ENCODE results near the gene LGMN. TPM values are rescaled to one million over a fixed set of nuclear protein-coding genes. Genes with fewer than 3 reads are reported as not detected.

Gene LGMN
- total RNA-seq (100 to 1,000 TPM in 8 of 9 donors, 10 to 100 TPM in 1; 92.7 to 327 (median 114) TPM), polyA plus RNA-seq (100 to 1,000 TPM in 1 of 2 donors, 10 to 100 TPM in 1; 78.8 to 106 TPM)
- long read RNA-seq, donor 1, transcript LGMN-201 (14 exons, 2,055 nt), result major isoform, 37 of 54 reads
- long read RNA-seq, donor 1, partial matches to known transcripts, result 11 of 54 reads
- long read RNA-seq, donor 1, other reads (novel, unspliced or antisense), result 4 of 54 reads
- long read RNA-seq, donor 2, transcript LGMN-201 (14 exons, 2,055 nt), result major isoform, 122 of 186 reads
- long read RNA-seq, donor 2, transcript LGMN-211 (12 exons, 1,728 nt), result minor isoform, 8 of 186 reads
- long read RNA-seq, donor 2, transcript LGMN-202 (15 exons, 2,115 nt), result minor isoform, 12 of 186 reads
- long read RNA-seq, donor 2, partial matches to known transcripts, result 20 of 186 reads
- long read RNA-seq, donor 2, other reads (novel, unspliced or antisense), result 21 of 186 reads
- long read RNA-seq, donor 3, transcript LGMN-201 (14 exons, 2,055 nt), result major isoform, 40 of 58 reads
- long read RNA-seq, donor 3, transcript LGMN-211 (12 exons, 1,728 nt), result minor isoform, 5 of 58 reads
- long read RNA-seq, donor 3, partial matches to known transcripts, result 9 of 58 reads
- long read RNA-seq, donor 3, other reads (novel, unspliced or antisense), result 2 of 58 reads

DNA sequence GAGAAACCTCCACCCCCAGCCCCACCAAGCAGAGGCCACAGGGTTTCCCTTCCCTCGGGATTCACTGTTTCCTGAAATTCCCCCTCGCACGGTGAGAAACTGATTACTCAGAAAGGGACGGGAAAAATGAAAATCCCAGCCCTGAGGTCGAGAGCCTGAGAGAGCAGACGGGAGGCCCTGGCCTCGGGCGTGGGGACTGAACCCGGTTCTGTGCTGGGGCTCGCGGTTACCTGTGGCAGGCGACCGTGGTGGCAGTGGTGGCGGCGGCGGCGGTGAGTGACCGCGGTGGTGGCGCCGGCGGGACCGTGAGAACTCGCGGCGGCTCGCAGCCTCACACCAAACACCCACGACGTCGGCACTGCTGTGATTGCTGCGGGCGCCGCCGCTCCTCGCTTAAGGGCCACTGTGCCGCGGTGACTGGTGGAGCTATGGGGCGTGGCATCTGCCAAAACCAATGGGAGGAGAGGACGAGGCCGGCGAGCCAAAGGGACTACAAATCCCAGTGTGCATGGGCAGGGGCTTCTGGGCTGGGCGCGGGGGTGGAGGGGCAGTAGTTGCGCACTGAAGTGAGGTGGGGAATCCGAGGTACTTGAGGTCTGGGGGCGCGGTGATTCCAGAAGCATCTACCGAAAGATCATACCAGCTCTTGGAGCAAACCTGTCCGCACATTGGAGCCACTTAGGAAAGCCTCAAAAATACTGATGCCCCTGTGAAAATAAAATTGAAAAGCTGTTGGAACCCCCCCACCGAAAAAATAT lies at the start of gene LGMN:
Gene LGMN, minus strand, starts transcription at position 369 of the 758 bp plus-strand sequence. CDS start 15,841 bp downstream, outside the sequence.
- no peaks in the 10 kb centered on the region for H3K9me3 ChIP-seq
- 1 to 2% (median 1%) methylated on average over 32 to 50 of the region's 50 CpGs for WGBS, 4 donors
- DNase-seq (peak; percentile 97 to 99 (median 98)), ATAC-seq (peak; percentile 96 to 99 (median 98))
- peaks cover 0 to 62% (median 22%) of the 10 kb centered on the region in 12 donors for H3K4me1 ChIP-seq
- TF ChIP-seq POLR2A (IDR thresholded peaks at IDR 0.05) (peak; percentile 89 to 100), CTCF (IDR thresholded peaks at IDR 0.05) (no peak)
- intact Hi-C loops (cut with DNase I), result loop anchor here in 7 of 10 donors (5.0 kb wide), 3 partner anchors 34 to 44 kb away; partner anchors contain the start of gene GOLGA5 (in 3 of the 7)
- peaks cover 0 to 2% (median 0%) of the 10 kb centered on the region in 9 donors for H3K36me3 ChIP-seq
- H3K27ac ChIP-seq, result peak within 1 kb of the TSS; percentile 58 to 94 (median 88)
- H3K27me3 ChIP-seq, result peaks cover 0 to 8% (median 0%) of the 10 kb centered on the region in 9 donors
- H3K4me3 ChIP-seq, result peak within 1 kb of the TSS; percentile 45 to 93 (median 81)

GRCh38 chr14:92794961-92795360 lies 46.5 kb upstream of the LGMN start:
- H3K27ac ChIP-seq, result peak overlapping the region in 10 of 12 donors; percentile 77 to 96 (median 90)
- no peak for TF ChIP-seq POLR2A (IDR thresholded peaks at IDR 0.05)
- no peak for TF ChIP-seq CTCF (IDR thresholded peaks at IDR 0.05)
- peaks cover 0 to 7% (median 3%) of the 10 kb centered on the region in 12 donors for H3K9me3 ChIP-seq
- peak overlapping the region; percentile 70 to 99 (median 96) for H3K4me3 ChIP-seq
- no peaks in the 10 kb centered on the region for H3K27me3 ChIP-seq
- DNase-seq, result no peak
- no peak for ATAC-seq
- WGBS, 4 donors, result 64 to 68% (median 66%) methylated on average over 6 of the region's 6 CpGs
- intact Hi-C loops (cut with DNase I), result loop anchor here in 4 of 10 donors (5.0 kb wide), 2 partner anchors 48 to 673 kb away; partner anchors contain the start of genes LGMN (in 3 of the 4), CPSF2 (in 1 of the 4) and NDUFB1 (in 1 of the 4)
- H3K36me3 ChIP-seq, result peaks cover 0 to 29% (median 25%) of the 10 kb centered on the region in 9 donors
- H3K4me1 ChIP-seq, result peaks cover 0 to 39% (median 18%) of the 10 kb centered on the region in 12 donors

- H3K36me3 ChIP-seq, result peaks cover 0 to 25% (median 21%) of the 10 kb centered on the region in 9 donors
- 0 to 1% (median 0%) methylated on average over 14 to 20 of the region's 20 CpGs for WGBS, 4 donors
- intact Hi-C loops (cut with DNase I), result loop anchor here in 4 of 10 donors (5.0 kb wide), 2 partner anchors 47 to 672 kb away; partner anchors contain the start of genes LGMN (in 3 of the 4), CPSF2 (in 1 of the 4) and NDUFB1 (in 1 of the 4)
- peaks cover 0 to 12% (median 7%) of the 10 kb centered on the region in 12 donors for H3K9me3 ChIP-seq
- H3K4me1 ChIP-seq, result peaks cover 0 to 35% (median 14%) of the 10 kb centered on the region in 12 donors
- TF ChIP-seq POLR2A (IDR thresholded peaks at IDR 0.05) (no peak), CTCF (IDR thresholded peaks at IDR 0.05) (no peak)
- ATAC-seq (peak in 2 of 4 donors; percentile 5 to 20), DNase-seq (peak in 2 of 5 donors; percentile 16 to 46)
- peak overlapping the region; percentile 70 to 99 (median 96) for H3K4me3 ChIP-seq
- no peaks in the 10 kb centered on the region for H3K27me3 ChIP-seq
- peak overlapping the region; percentile 53 to 96 (median 88) for H3K27ac ChIP-seq
Measured at GRCh38 chr14:92794547-92794941, 46.1 kb upstream of the LGMN start.
